ENCODE results near the gene C10orf90.

- TF ChIP-seq CTCF (conservative IDR thresholded peaks at IDR 0.05; ENCODE audit: low read length): no peak
- TF ChIP-seq EZH2phosphoT487 (IDR thresholded peaks at IDR 0.05; ENCODE audit: borderline replicate concordance): no peak
Observed at GRCh38 chr10:126691456-126691855, 21.0 kb upstream of the C10orf90 start.
